HEK293 (cell line): ENCODE measurements around the gene DNAJC17.

Experiments used
- CTCF ChIP-seq: fragments of 450-650 bp; formaldehyde crosslinking; IDR thresholded peaks from 2 replicates; pipeline ENCODE4 v1.5.1; 2016; ENCODE audit warnings: missing biosample characterization, missing genetic modification characterization
- GLI2 ChIP-seq: fragments of 450-650 bp; formaldehyde crosslinking; IDR thresholded peaks from 2 replicates; pipeline ENCODE4; 2017; ENCODE audit warnings: missing biosample characterization, missing genetic modification characterization, low read depth, borderline replicate concordance
- KLF1 ChIP-seq: fragments of 450-650 bp; formaldehyde crosslinking; IDR thresholded peaks from 2 replicates; pipeline ENCODE4 v1.5.1; 2016; ENCODE audit warnings: missing biosample characterization, missing genetic modification characterization
- MZF1 ChIP-seq: fragments of 450-650 bp; formaldehyde crosslinking; IDR thresholded peaks from 2 replicates; pipeline ENCODE4 v1.5.1; 2017; ENCODE audit warnings: missing biosample characterization, missing genetic modification characterization, borderline replicate concordance
- OSR2 ChIP-seq: fragments of 450-650 bp; formaldehyde crosslinking; IDR thresholded peaks from 2 replicates; pipeline ENCODE4 v1.5.1; 2016; ENCODE audit warnings: missing biosample characterization, missing genetic modification characterization
- PRDM2 ChIP-seq: fragments of 450-650 bp; formaldehyde crosslinking; IDR thresholded peaks from 2 replicates; pipeline ENCODE4 v1.5.1; 2016; ENCODE audit warnings: missing biosample characterization, missing genetic modification characterization, borderline replicate concordance
- REPIN1 ChIP-seq: fragments of 450-650 bp; formaldehyde crosslinking; IDR thresholded peaks from 2 replicates; pipeline ENCODE4 v1.5.1; 2017; ENCODE audit warnings: missing biosample characterization, missing genetic modification characterization, low read depth
- SCRT1 ChIP-seq: fragments of 450-650 bp; formaldehyde crosslinking; IDR thresholded peaks from 2 replicates; pipeline ENCODE4 v1.5.1; 2016; ENCODE audit warnings: missing biosample characterization, missing genetic modification characterization, borderline replicate concordance
- SP3 ChIP-seq: fragments of 450-650 bp; formaldehyde crosslinking; IDR thresholded peaks from 2 replicates; pipeline ENCODE4 v1.5.1; 2016; ENCODE audit warnings: missing biosample characterization, missing genetic modification characterization
- ZNF112 ChIP-seq: fragments of 450-650 bp; formaldehyde crosslinking; IDR thresholded peaks from 2 replicates; pipeline ENCODE4 v1.5.0; 2017; ENCODE audit warnings: missing biosample characterization, missing genetic modification characterization
- ZNF148 ChIP-seq: fragments of 450-650 bp; formaldehyde crosslinking; IDR thresholded peaks from 2 replicates; pipeline ENCODE4 v1.5.0; 2017; ENCODE audit warnings: missing biosample characterization, missing genetic modification characterization, borderline replicate concordance
- ZNF18 ChIP-seq: fragments of 450-650 bp; formaldehyde crosslinking; IDR thresholded peaks from 2 replicates; pipeline ENCODE4 v1.5.1; 2016; ENCODE audit warnings: missing biosample characterization, missing genetic modification characterization
- ZNF26 ChIP-seq: fragments of 450-650 bp; formaldehyde crosslinking; IDR thresholded peaks from 2 replicates; pipeline ENCODE4 v1.5.1; 2016; ENCODE audit warnings: missing biosample characterization, missing genetic modification characterization
- ZNF341 ChIP-seq: fragments of 450-650 bp; formaldehyde crosslinking; IDR thresholded peaks from 2 replicates; pipeline ENCODE4; 2016; ENCODE audit warnings: low read depth, missing biosample characterization, missing genetic modification characterization
- ZNF350 ChIP-seq: fragments of 450-650 bp; formaldehyde crosslinking; IDR thresholded peaks from 2 replicates; pipeline ENCODE4 v1.5.0; 2017; ENCODE audit warnings: missing biosample characterization, mild to moderate bottlenecking, missing genetic modification characterization
- ZNF488 ChIP-seq: fragments of 450-650 bp; formaldehyde crosslinking; IDR thresholded peaks from 2 replicates; pipeline ENCODE4 v1.5.1; 2016; ENCODE audit warnings: missing biosample characterization, missing genetic modification characterization
- ZNF621 ChIP-seq: fragments of 450-650 bp; formaldehyde crosslinking; IDR thresholded peaks from 2 replicates; pipeline ENCODE4 v1.5.1; 2017; ENCODE audit warnings: missing biosample characterization, missing genetic modification characterization
- ZNF645 ChIP-seq: fragments of 450-650 bp; formaldehyde crosslinking; IDR thresholded peaks from 2 replicates; pipeline ENCODE4; 2016; ENCODE audit warnings: missing biosample characterization, missing genetic modification characterization
- ZNF660 ChIP-seq: fragments of 450-650 bp; IDR thresholded peaks from 2 replicates; pipeline ENCODE4 v1.5.1; 2018; ENCODE audit warnings: missing biosample characterization, mild to moderate bottlenecking, missing genetic modification characterization
- ZNF76 ChIP-seq: fragments of 450-650 bp; formaldehyde crosslinking; IDR thresholded peaks from 2 replicates; pipeline ENCODE4; 2016; ENCODE audit warnings: low read depth, missing biosample characterization, missing genetic modification characterization, borderline replicate concordance

Gene DNAJC17

GRCh38 chr15:40807028-40807887, at the start of gene DNAJC17, which contains the start of gene ZFYVE19 (continued):
- no peak for TF ChIP-seq ZNF148 (tag by site-specific recombination)
- TF ChIP-seq ZNF76 (tag by site-specific recombination) = peak; percentile 99
- no peak for TF ChIP-seq OSR2 (tag by site-specific recombination)
- TF ChIP-seq ZNF488 (tag by site-specific recombination) = no peak
- peak; percentile 91 for TF ChIP-seq KLF1 (tag by site-specific recombination)
- TF ChIP-seq ZNF660 (tag by site-specific recombination) = no peak
- TF ChIP-seq SCRT1 (tag by site-specific recombination) = no peak
- no peak for TF ChIP-seq ZNF26 (tag by site-specific recombination)
- TF ChIP-seq ZNF18 (tag by site-specific recombination) = no peak
- TF ChIP-seq ZNF645 (tag by site-specific recombination) = no peak
- TF ChIP-seq GLI2 = no peak
- TF ChIP-seq PRDM2 (tag by site-specific recombination) = no peak
- no peak for TF ChIP-seq ZNF350
- TF ChIP-seq ZNF341 (tag by site-specific recombination) = peak; percentile 77
- peak; percentile 63 for TF ChIP-seq CTCF (tag by site-specific recombination)
- TF ChIP-seq SP3 = peak; percentile 93
- no peak for TF ChIP-seq ZNF112 (tag by site-specific recombination)
- TF ChIP-seq MZF1 = no peak
- TF ChIP-seq ZNF621 (tag by site-specific recombination) = no peak
- TF ChIP-seq REPIN1 (tag by site-specific recombination) = no peak
